ENCODE results near the gene SLC9A9.

Gene SLC9A9

GRCh38 chr3:143574933-143575332, 273.3 kb downstream of the SLC9A9 start:
- WGBS (ENCODE audit: insufficient coverage): 100% methylated on average over 1 of the region's 1 CpG
- Histone ChIP-seq H3K27ac (ENCODE audit: insufficient read depth in 1 of 2, low read depth in 1 of 2, low read length in 2 of 2, poor library complexity in 1 of 2, severe bottlenecking in 2 of 2) (no peak overlapping the region), H3K4me3 (ENCODE audit: control insufficient read depth in 1 of 7, extremely low read depth in 1 of 7, insufficient read depth in 4 of 7, low read depth in 2 of 7, low read length in 6 of 7) (no peak overlapping the region), H3K36me3 (ENCODE audit: control insufficient read depth in 4 of 4, insufficient read depth in 4 of 4, low read length in 3 of 4) (no peaks in the 10 kb centered on the region), H3K9me3 (ENCODE audit: control extremely low read depth in 1 of 5, control insufficient read depth in 4 of 5, insufficient read depth in 2 of 5, low read depth in 1 of 5, low read length in 4 of 5) (no peaks in the 10 kb centered on the region), H3K27me3 (replicated peaks in 2 of 5; ENCODE audit: control insufficient read depth in 4 of 5, insufficient read depth in 5 of 5, low read length in 4 of 5) (no peaks in the 10 kb centered on the region), H3K4me1 (ENCODE audit: control extremely low read depth in 1 of 4, control insufficient read depth in 4 of 4, insufficient read depth in 4 of 4, low read length in 3 of 4) (peaks cover 0 to 11% (median 1%) of the 10 kb centered on the region in 4 experiments)
- ChIA-PET POLR2A (no interaction called here), CTCF (no interaction called here)
- no peak for DNase-seq

GRCh38 chr3:143573610-143574303, 274.5 kb downstream of the SLC9A9 start:
- no peak for DNase-seq
- ChIA-PET CTCF (no interaction called here), POLR2A (no interaction called here)
- Histone ChIP-seq H3K4me1 (ENCODE audit: control extremely low read depth in 1 of 4, control insufficient read depth in 4 of 4, insufficient read depth in 4 of 4, low read length in 3 of 4) (peaks cover 0 to 11% (median 1%) of the 10 kb centered on the region in 4 experiments), H3K36me3 (ENCODE audit: control insufficient read depth in 4 of 4, insufficient read depth in 4 of 4, low read length in 3 of 4) (no peaks in the 10 kb centered on the region), H3K27ac (ENCODE audit: insufficient read depth in 1 of 2, low read depth in 1 of 2, low read length in 2 of 2, poor library complexity in 1 of 2, severe bottlenecking in 2 of 2) (no peak overlapping the region), H3K27me3 (replicated peaks in 2 of 5; ENCODE audit: control insufficient read depth in 4 of 5, insufficient read depth in 5 of 5, low read length in 4 of 5) (no peaks in the 10 kb centered on the region), H3K9me3 (ENCODE audit: control extremely low read depth in 1 of 5, control insufficient read depth in 4 of 5, insufficient read depth in 2 of 5, low read depth in 1 of 5, low read length in 4 of 5) (no peaks in the 10 kb centered on the region), H3K4me3 (ENCODE audit: control insufficient read depth in 1 of 7, extremely low read depth in 1 of 7, insufficient read depth in 4 of 7, low read depth in 2 of 7, low read length in 6 of 7) (no peak overlapping the region)
- WGBS (ENCODE audit: insufficient coverage): 100% methylated on average over 1 of the region's 8 CpGs

GRCh38 chr3:143571548-143571947, 276.7 kb downstream of the SLC9A9 start:
- WGBS (ENCODE audit: insufficient coverage): no CpG with 5 or more reads among the region's 1 CpG
- no peaks in the 10 kb centered on the region for H3K36me3 ChIP-seq (ENCODE audit: control insufficient read depth in 4 of 4, insufficient read depth in 4 of 4, low read length in 3 of 4)
- H3K27ac ChIP-seq (ENCODE audit: insufficient read depth in 1 of 2, low read depth in 1 of 2, low read length in 2 of 2, poor library complexity in 1 of 2, severe bottlenecking in 2 of 2): no peak overlapping the region
- H3K9me3 ChIP-seq (ENCODE audit: control extremely low read depth in 1 of 5, control insufficient read depth in 4 of 5, insufficient read depth in 2 of 5, low read depth in 1 of 5, low read length in 4 of 5): no peaks in the 10 kb centered on the region
- H3K27me3 ChIP-seq (replicated peaks in 2 of 5; ENCODE audit: control insufficient read depth in 4 of 5, insufficient read depth in 5 of 5, low read length in 4 of 5): no peaks in the 10 kb centered on the region
- ChIA-PET POLR2A (no interaction called here), CTCF (interaction anchor here (0.7 kb wide), 1 partner anchor 1292 kb away, joined by 3 read pairs; no protein-coding TSS in a partner anchor)
- H3K4me1 ChIP-seq (ENCODE audit: control extremely low read depth in 1 of 4, control insufficient read depth in 4 of 4, insufficient read depth in 4 of 4, low read length in 3 of 4): peaks cover 0 to 11% (median 1%) of the 10 kb centered on the region in 4 experiments
- no peak overlapping the region for H3K4me3 ChIP-seq (ENCODE audit: control insufficient read depth in 1 of 7, extremely low read depth in 1 of 7, insufficient read depth in 4 of 7, low read depth in 2 of 7, low read length in 6 of 7)
- DNase-seq: peak in 2 of 3 donors; percentile 39 to 57

GRCh38 chr3:143567823-143568222, 280.4 kb downstream of the SLC9A9 start:
- CTCF ChIA-PET: no interaction called here
- H3K27ac ChIP-seq (ENCODE audit: insufficient read depth in 1 of 2, low read depth in 1 of 2, low read length in 2 of 2, poor library complexity in 1 of 2, severe bottlenecking in 2 of 2): no peak overlapping the region
- DNase-seq: no peak
- H3K36me3 ChIP-seq (ENCODE audit: control insufficient read depth in 4 of 4, insufficient read depth in 4 of 4, low read length in 3 of 4): no peaks in the 10 kb centered on the region
- peaks cover 0 to 14% (median 1%) of the 10 kb centered on the region in 4 experiments for H3K4me1 ChIP-seq (ENCODE audit: control extremely low read depth in 1 of 4, control insufficient read depth in 4 of 4, insufficient read depth in 4 of 4, low read length in 3 of 4)
- H3K9me3 ChIP-seq (ENCODE audit: control extremely low read depth in 1 of 5, control insufficient read depth in 4 of 5, insufficient read depth in 2 of 5, low read depth in 1 of 5, low read length in 4 of 5): no peaks in the 10 kb centered on the region
- 100% methylated on average over 1 of the region's 2 CpGs for WGBS (ENCODE audit: insufficient coverage)
- POLR2A ChIA-PET: no interaction called here
- no peaks in the 10 kb centered on the region for H3K27me3 ChIP-seq (replicated peaks in 2 of 5; ENCODE audit: control insufficient read depth in 4 of 5, insufficient read depth in 5 of 5, low read length in 4 of 5)
- H3K4me3 ChIP-seq (ENCODE audit: control insufficient read depth in 1 of 7, extremely low read depth in 1 of 7, insufficient read depth in 4 of 7, low read depth in 2 of 7, low read length in 6 of 7): no peak overlapping the region

- POLR2A ChIA-PET: no interaction called here
- H3K27ac ChIP-seq (ENCODE audit: insufficient read depth in 1 of 2, low read depth in 1 of 2, low read length in 2 of 2, poor library complexity in 1 of 2, severe bottlenecking in 2 of 2): no peak overlapping the region
These were observed 282.3 kb downstream of the SLC9A9 start for GRCh38 chr3:143565951-143566350.

GRCh38 chr3:143563786-143564185, 284.5 kb downstream of the SLC9A9 start:
- WGBS (ENCODE audit: insufficient coverage): no CpG with 5 or more reads among the region's 3 CpGs
- ChIA-PET CTCF (no interaction called here), POLR2A (no interaction called here)
- peaks cover 0 to 7% (median 0%) of the 10 kb centered on the region in 5 experiments for H3K9me3 ChIP-seq (ENCODE audit: control extremely low read depth in 1 of 5, control insufficient read depth in 4 of 5, insufficient read depth in 2 of 5, low read depth in 1 of 5, low read length in 4 of 5)
- H3K27ac ChIP-seq (ENCODE audit: insufficient read depth in 1 of 2, low read depth in 1 of 2, low read length in 2 of 2, poor library complexity in 1 of 2, severe bottlenecking in 2 of 2): no peak overlapping the region
- no peak for DNase-seq
- H3K27me3 ChIP-seq (replicated peaks in 2 of 5; ENCODE audit: control insufficient read depth in 4 of 5, insufficient read depth in 5 of 5, low read length in 4 of 5): no peaks in the 10 kb centered on the region
- no peaks in the 10 kb centered on the region for H3K36me3 ChIP-seq (ENCODE audit: control insufficient read depth in 4 of 4, insufficient read depth in 4 of 4, low read length in 3 of 4)
- H3K4me3 ChIP-seq (ENCODE audit: control insufficient read depth in 1 of 7, extremely low read depth in 1 of 7, insufficient read depth in 4 of 7, low read depth in 2 of 7, low read length in 6 of 7): no peak overlapping the region
- peaks cover 0 to 3% (median 0%) of the 10 kb centered on the region in 4 experiments for H3K4me1 ChIP-seq (ENCODE audit: control extremely low read depth in 1 of 4, control insufficient read depth in 4 of 4, insufficient read depth in 4 of 4, low read length in 3 of 4)

More at GRCh38 chr3:143565951-143566350, 282.3 kb downstream of the SLC9A9 start:
- no peak overlapping the region for H3K4me3 ChIP-seq (ENCODE audit: control insufficient read depth in 1 of 7, extremely low read depth in 1 of 7, insufficient read depth in 4 of 7, low read depth in 2 of 7, low read length in 6 of 7)
- CTCF ChIA-PET: no interaction called here
- no peaks in the 10 kb centered on the region for H3K36me3 ChIP-seq (ENCODE audit: control insufficient read depth in 4 of 4, insufficient read depth in 4 of 4, low read length in 3 of 4)
- no peaks in the 10 kb centered on the region for H3K9me3 ChIP-seq (ENCODE audit: control extremely low read depth in 1 of 5, control insufficient read depth in 4 of 5, insufficient read depth in 2 of 5, low read depth in 1 of 5, low read length in 4 of 5)
- H3K27me3 ChIP-seq (replicated peaks in 2 of 5; ENCODE audit: control insufficient read depth in 4 of 5, insufficient read depth in 5 of 5, low read length in 4 of 5): no peaks in the 10 kb centered on the region
- DNase-seq: peak in 2 of 3 donors; percentile 51 to 64
- H3K4me1 ChIP-seq (ENCODE audit: control extremely low read depth in 1 of 4, control insufficient read depth in 4 of 4, insufficient read depth in 4 of 4, low read length in 3 of 4): peaks cover 0 to 3% (median 0%) of the 10 kb centered on the region in 4 experiments

- ChIA-PET CTCF (no interaction called here), POLR2A (no interaction called here)
- peaks cover 0 to 3% (median 0%) of the 10 kb centered on the region in 4 experiments for H3K4me1 ChIP-seq (ENCODE audit: control extremely low read depth in 1 of 4, control insufficient read depth in 4 of 4, insufficient read depth in 4 of 4, low read length in 3 of 4)
- peak in 1 of 3 donors; percentile 2 for DNase-seq
- H3K36me3 ChIP-seq (ENCODE audit: control insufficient read depth in 4 of 4, insufficient read depth in 4 of 4, low read length in 3 of 4): no peaks in the 10 kb centered on the region
- H3K4me3 ChIP-seq (ENCODE audit: control insufficient read depth in 1 of 7, extremely low read depth in 1 of 7, insufficient read depth in 4 of 7, low read depth in 2 of 7, low read length in 6 of 7): no peak overlapping the region
- no peak overlapping the region for H3K27ac ChIP-seq (ENCODE audit: insufficient read depth in 1 of 2, low read depth in 1 of 2, low read length in 2 of 2, poor library complexity in 1 of 2, severe bottlenecking in 2 of 2)
- H3K9me3 ChIP-seq (ENCODE audit: control extremely low read depth in 1 of 5, control insufficient read depth in 4 of 5, insufficient read depth in 2 of 5, low read depth in 1 of 5, low read length in 4 of 5): peaks cover 0 to 14% (median 6%) of the 10 kb centered on the region in 5 experiments
- WGBS (ENCODE audit: insufficient coverage): 60% methylated on average over 2 of the region's 2 CpGs
- H3K27me3 ChIP-seq (replicated peaks in 2 of 5; ENCODE audit: control insufficient read depth in 4 of 5, insufficient read depth in 5 of 5, low read length in 4 of 5): no peaks in the 10 kb centered on the region
These were observed 285.5 kb downstream of the SLC9A9 start for GRCh38 chr3:143562789-143563188.

Data from common myeloid progenitor, CD34-positive (primary cell).